ENCODE measurements around the gene DYNC2LI1.

DYNC2LI1 gene

GRCh38 chr2:43787895-43788294, 14.1 kb downstream of the DYNC2LI1 start:
- TF ChIP-seq CTCF (IDR thresholded peaks at IDR 0.05; ENCODE audit: borderline replicate concordance, insufficient read depth, low read depth, low read length): no peak
- H3K4me3 ChIP-seq (ENCODE audit: low read depth, low read length): no peak overlapping the region

GRCh38 chr2:43788646-43789045, 14.8 kb downstream of the DYNC2LI1 start:
- no peak overlapping the region for H3K4me3 ChIP-seq (ENCODE audit: low read depth, low read length)
- no peak for TF ChIP-seq CTCF (IDR thresholded peaks at IDR 0.05; ENCODE audit: borderline replicate concordance, insufficient read depth, low read depth, low read length)

- no peak for TF ChIP-seq CTCF (IDR thresholded peaks at IDR 0.05; ENCODE audit: borderline replicate concordance, insufficient read depth, low read depth, low read length)
- H3K4me3 ChIP-seq (ENCODE audit: low read depth, low read length): no peak overlapping the region
Observed at GRCh38 chr2:43790147-43790546, 16.3 kb downstream of the DYNC2LI1 start.

GRCh38 chr2:43791035-43791765, 17.4 kb downstream of the DYNC2LI1 start:
- no peak for TF ChIP-seq CTCF (IDR thresholded peaks at IDR 0.05; ENCODE audit: borderline replicate concordance, insufficient read depth, low read depth, low read length)
- H3K4me3 ChIP-seq (ENCODE audit: low read depth, low read length): no peak overlapping the region

GRCh38 chr2:43792653-43793052, 18.8 kb downstream of the DYNC2LI1 start:
- TF ChIP-seq CTCF (IDR thresholded peaks at IDR 0.05; ENCODE audit: borderline replicate concordance, insufficient read depth, low read depth, low read length): no peak
- no peak overlapping the region for H3K4me3 ChIP-seq (ENCODE audit: low read depth, low read length)

- no peak for TF ChIP-seq CTCF (IDR thresholded peaks at IDR 0.05; ENCODE audit: borderline replicate concordance, insufficient read depth, low read depth, low read length)
- no peak overlapping the region for H3K4me3 ChIP-seq (ENCODE audit: low read depth, low read length)
Observed at GRCh38 chr2:43794956-43795355, 21.1 kb downstream of the DYNC2LI1 start.

GRCh38 chr2:43796206-43796605, 22.4 kb downstream of the DYNC2LI1 start:
- no peak for TF ChIP-seq CTCF (IDR thresholded peaks at IDR 0.05; ENCODE audit: borderline replicate concordance, insufficient read depth, low read depth, low read length)

More at GRCh38 chr2:43796206-43796605, 22.4 kb downstream of the DYNC2LI1 start:
- no peak overlapping the region for H3K4me3 ChIP-seq (ENCODE audit: low read depth, low read length)
